GM23338 (cell line): ENCODE data around the gene FETUB. TPM values are rescaled to one million over a fixed set of nuclear protein-coding genes. Genes with fewer than 3 reads are reported as not detected.

ENCODE experiments used
- ATAC-seq: fragments of 200-7000 bp; cut with Tn5 transposase; 3 replicates; pipeline ENCODE4 v1.9.1; 2020
- DNase-seq: peaks from one replicate; pipeline ENCODE4 v3.0.0-alpha.2; 2015; ENCODE audit warnings: low spot score
- H2AFZ ChIP-seq: fragments of 200-600 bp; sonication (generic); 2 replicates; pipeline ENCODE4 v1.8.0; 2016; ENCODE audit warnings: antibody characterized with exemption, mild to moderate bottlenecking, moderate library complexity
- H3F3A ChIP-seq: fragments of 200-600 bp; sonication (generic); replicated peaks from 2 replicates; pipeline ENCODE4 v1.8.0; 2017; ENCODE audit warnings: antibody characterized with exemption, mixed run types, low read depth
- H3K27ac ChIP-seq: fragments of 200-600 bp; sonication (generic); 2 replicates; pipeline ENCODE4 v1.6.1; 2016; ENCODE audit warnings: low read depth
- H3K27me3 ChIP-seq: fragments of 200-600 bp; sonication (generic); 2 replicates; pipeline ENCODE4 v1.8.0; 2016; ENCODE audit warnings: mild to moderate bottlenecking, mixed run types, moderate library complexity; ENCODE audit not compliant: insufficient read depth
- H3K36me3 ChIP-seq: fragments of 200-600 bp; sonication (generic); 2 replicates; pipeline ENCODE4 v1.8.0; 2016; ENCODE audit warnings: mild to moderate bottlenecking; ENCODE audit not compliant: insufficient read depth
- H3K4me1 ChIP-seq: fragments of 200-600 bp; sonication (generic); 2 replicates; pipeline ENCODE4 v1.8.0; 2016; ENCODE audit warnings: mild to moderate bottlenecking, moderate library complexity; ENCODE audit not compliant: insufficient read depth
- H3K4me2 ChIP-seq: fragments of 200-600 bp; sonication (generic); 2 replicates; pipeline ENCODE4 v1.7.1; 2017; ENCODE audit warnings: mixed run types
- H3K4me3 ChIP-seq: fragments of 200-600 bp; sonication (generic); 2 replicates; pipeline ENCODE4 v1.6.1; 2016; ENCODE audit warnings: mixed run types
- H3K79me2 ChIP-seq: fragments of 200-600 bp; sonication (generic); replicated peaks from 2 replicates; pipeline ENCODE4 v1.8.0; 2017; ENCODE audit warnings: mild to moderate bottlenecking; ENCODE audit not compliant: insufficient read depth
- H3K9me2 ChIP-seq: fragments of 200-600 bp; sonication (generic); 2 replicates; pipeline ENCODE4 v1.8.0; 2017; ENCODE audit not compliant: insufficient read depth
- H4K20me1 ChIP-seq: fragments of 200-600 bp; sonication (generic); replicated peaks from 2 replicates; pipeline ENCODE4 v1.8.0; 2017; ENCODE audit warnings: mild to moderate bottlenecking; ENCODE audit not compliant: insufficient read depth
- H3K27ac Mint-ChIP-seq: 2 replicates; pipeline ENCODE4 v1.8.0; 2020; ENCODE audit warnings: inconsistent platforms, mild to moderate bottlenecking, moderate library complexity, mixed read lengths
- H3K27me3 Mint-ChIP-seq: 3 replicates; pipeline ENCODE4 v1.8.0; 2022; ENCODE audit warnings: low read depth, mild to moderate bottlenecking, moderate library complexity, mixed read lengths, inconsistent platforms; ENCODE audit not compliant: insufficient read depth, poor library complexity
- H3K36me3 Mint-ChIP-seq: 3 replicates; pipeline ENCODE4 v1.8.0; 2021; ENCODE audit warnings: low read depth, mild to moderate bottlenecking, inconsistent platforms, moderate library complexity, mixed read lengths
- H3K4me1 Mint-ChIP-seq: 3 replicates; pipeline ENCODE4 v1.8.0; 2020; ENCODE audit warnings: mild to moderate bottlenecking, inconsistent platforms, mixed read lengths
- H3K4me3 Mint-ChIP-seq: 3 replicates; pipeline ENCODE4 v1.8.0; 2021; ENCODE audit warnings: moderate library complexity, mild to moderate bottlenecking, inconsistent platforms, mixed read lengths
- H3K9me3 Mint-ChIP-seq: 3 replicates; pipeline ENCODE4 v1.8.0; 2020; ENCODE audit warnings: moderate library complexity, mild to moderate bottlenecking, inconsistent platforms, mixed read lengths
- CTCF ChIP-seq, 2 experiments: fragments of 200-600 bp in 1 of 2; sonication (generic) in 1 of 2; conservative IDR thresholded peaks; 2 replicates each; pipeline versions ENCODE4 v1.5.1 to v1.6.1; 2016 to 2017; ENCODE audit warnings: antibody characterized with exemption in 2 of 2, low read depth in 2 of 2, mild to moderate bottlenecking in 2 of 2, moderate library complexity in 1 of 2
- ETS1 ChIP-seq: IDR thresholded peaks from 2 replicates; pipeline ENCODE4 v1.6.1; 2016; ENCODE audit warnings: antibody characterized with exemption
- EZH2 ChIP-seq: fragments of 200-600 bp; sonication (generic); IDR thresholded peaks from one replicate; pipeline ENCODE4 v1.8.0; 2017; ENCODE audit warnings: antibody characterized with exemption, mild to moderate bottlenecking, low read depth; ENCODE audit not compliant: unreplicated experiment
- EZH2phosphoT487 ChIP-seq: fragments of 200-600 bp; sonication (generic); IDR thresholded peaks from one replicate; pipeline ENCODE4 v1.8.1; 2018; ENCODE audit warnings: antibody characterized with exemption; ENCODE audit not compliant: unreplicated experiment
- JUNB ChIP-seq: IDR thresholded peaks from one replicate; pipeline ENCODE4 v1.6.1; 2016; ENCODE audit warnings: antibody characterized with exemption; ENCODE audit not compliant: unreplicated experiment
- POLR2AphosphoS5 ChIP-seq: IDR thresholded peaks from 2 replicates; pipeline ENCODE4 v1.6.1; 2016; ENCODE audit warnings: antibody characterized with exemption, low read depth
- polyA plus RNA-seq: library from polyadenylated mRNA; unstranded; fragments of >200 nt; fragmentation: Nextera tagmentation; extraction: Ambion mirVana; gene quantifications from 2 replicates; pipeline ENCODE4 v1.2.1, GENCODE V29; 2016
- total RNA-seq: library from RNA; depleted of rRNA; stranded (reverse); fragments of >200 nt; shearing (Covaris generic); gene quantifications from 2 replicates; pipeline ENCODE4 v1.2.3, GENCODE V29; 2014
- TF ChIP-seq, protein P1 (sequence below): IDR thresholded peaks from one replicate; pipeline ENCODE4 v1.6.1; 2018; ENCODE audit warnings: antibody characterized with exemption; ENCODE audit not compliant: unreplicated experiment
- TF ChIP-seq, protein P2 (sequence below): fragments of 250-450 bp; sonication (Bioruptor Pico); IDR thresholded peaks from 2 replicates; pipeline ENCODE4 v1.5.0; 2020; ENCODE audit warnings: mild to moderate bottlenecking, moderate library complexity

Gene FETUB
- total and polyA plus RNA-seq, 2 experiments from 2014 or later, result 0.26 TPM; not detected in 1

DNA sequence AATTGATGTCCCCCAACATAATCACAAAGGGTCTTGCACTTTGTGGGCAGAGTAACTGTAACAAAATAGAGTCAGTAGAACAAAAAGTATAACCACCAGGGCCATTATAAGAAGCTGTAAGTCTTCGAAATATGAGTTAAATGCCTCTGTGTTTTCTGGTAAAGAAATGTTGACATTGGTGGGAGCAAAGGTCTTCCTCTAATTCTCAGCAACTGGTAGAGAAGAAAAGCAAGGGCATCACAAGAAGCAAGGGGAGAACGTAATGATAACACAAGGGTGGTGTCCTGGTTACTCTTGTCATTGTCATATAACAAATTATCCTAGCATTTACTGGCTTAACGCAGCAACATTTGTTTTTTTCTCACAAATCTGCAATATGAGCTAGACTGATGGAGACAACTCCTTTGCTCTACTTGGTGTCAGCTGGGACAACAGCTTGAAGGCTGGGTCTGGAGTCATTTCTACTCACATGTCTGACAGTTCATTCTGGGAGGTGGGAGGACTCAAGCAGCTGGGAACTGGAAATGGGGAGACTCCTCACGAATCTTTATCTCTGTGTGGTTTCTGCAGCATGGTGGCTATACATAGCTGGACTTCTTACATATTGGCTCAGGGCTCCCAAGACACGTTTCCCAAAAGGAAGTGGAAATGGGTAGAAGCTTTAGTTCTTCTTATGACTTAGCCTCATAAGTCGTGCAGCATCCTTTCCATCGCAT, 49.5 kb upstream of the FETUB start:
- ATAC-seq (no peak), DNase-seq (no peak)
- no peaks in the 10 kb centered on the region for H3K4me1 Mint-ChIP-seq
- no peaks in the 10 kb centered on the region for H3K4me1 ChIP-seq
- H4K20me1 ChIP-seq, result no peaks in the 10 kb centered on the region
- H3K36me3 Mint-ChIP-seq, result peaks cover under 1% of the 10 kb centered on the region; the same call in 1 of the 3 replicates
- H3K9me3 Mint-ChIP-seq, result no peaks in the 10 kb centered on the region
- no peak overlapping the region for H3K27ac ChIP-seq
- no peaks in the 10 kb centered on the region for H3K36me3 ChIP-seq
- no peaks in the 10 kb centered on the region for H3F3A ChIP-seq
- no peaks in the 10 kb centered on the region for H3K27me3 ChIP-seq
- no peak overlapping the region for H3K27ac Mint-ChIP-seq
- no peaks in the 10 kb centered on the region for H3K9me2 ChIP-seq
- H3K4me2 ChIP-seq, result no peak overlapping the region
- no peak overlapping the region for H3K4me3 Mint-ChIP-seq
- H2AFZ ChIP-seq, result no peak overlapping the region
- TF ChIP-seq, protein P1, sequence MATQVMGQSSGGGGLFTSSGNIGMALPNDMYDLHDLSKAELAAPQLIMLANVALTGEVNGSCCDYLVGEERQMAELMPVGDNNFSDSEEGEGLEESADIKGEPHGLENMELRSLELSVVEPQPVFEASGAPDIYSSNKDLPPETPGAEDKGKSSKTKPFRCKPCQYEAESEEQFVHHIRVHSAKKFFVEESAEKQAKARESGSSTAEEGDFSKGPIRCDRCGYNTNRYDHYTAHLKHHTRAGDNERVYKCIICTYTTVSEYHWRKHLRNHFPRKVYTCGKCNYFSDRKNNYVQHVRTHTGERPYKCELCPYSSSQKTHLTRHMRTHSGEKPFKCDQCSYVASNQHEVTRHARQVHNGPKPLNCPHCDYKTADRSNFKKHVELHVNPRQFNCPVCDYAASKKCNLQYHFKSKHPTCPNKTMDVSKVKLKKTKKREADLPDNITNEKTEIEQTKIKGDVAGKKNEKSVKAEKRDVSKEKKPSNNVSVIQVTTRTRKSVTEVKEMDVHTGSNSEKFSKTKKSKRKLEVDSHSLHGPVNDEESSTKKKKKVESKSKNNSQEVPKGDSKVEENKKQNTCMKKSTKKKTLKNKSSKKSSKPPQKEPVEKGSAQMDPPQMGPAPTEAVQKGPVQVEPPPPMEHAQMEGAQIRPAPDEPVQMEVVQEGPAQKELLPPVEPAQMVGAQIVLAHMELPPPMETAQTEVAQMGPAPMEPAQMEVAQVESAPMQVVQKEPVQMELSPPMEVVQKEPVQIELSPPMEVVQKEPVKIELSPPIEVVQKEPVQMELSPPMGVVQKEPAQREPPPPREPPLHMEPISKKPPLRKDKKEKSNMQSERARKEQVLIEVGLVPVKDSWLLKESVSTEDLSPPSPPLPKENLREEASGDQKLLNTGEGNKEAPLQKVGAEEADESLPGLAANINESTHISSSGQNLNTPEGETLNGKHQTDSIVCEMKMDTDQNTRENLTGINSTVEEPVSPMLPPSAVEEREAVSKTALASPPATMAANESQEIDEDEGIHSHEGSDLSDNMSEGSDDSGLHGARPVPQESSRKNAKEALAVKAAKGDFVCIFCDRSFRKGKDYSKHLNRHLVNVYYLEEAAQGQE, result no peak
- no peak for TF ChIP-seq JUNB
- no peak for TF ChIP-seq CTCF (conservative IDR thresholded peaks at IDR 0.05; ENCODE audit: low read depth in 2 of 2)
- TF ChIP-seq EZH2, result no peak
- H3K4me3 ChIP-seq, result no peak overlapping the region
- no peaks in the 10 kb centered on the region for H3K79me2 ChIP-seq
- no peaks in the 10 kb centered on the region for H3K27me3 Mint-ChIP-seq

GRCh38 chr3:186592682-186593081, 47.5 kb upstream of the FETUB start:
- no peaks in the 10 kb centered on the region for H3K79me2 ChIP-seq
- DNase-seq (no peak), ATAC-seq (no peak)
- Mint-ChIP-seq H3K36me3 (no peaks in the 10 kb centered on the region), H3K9me3 (no peaks in the 10 kb centered on the region; the same call in 2 of the 3 replicates), H3K27ac (no peak overlapping the region), H3K4me3 (no peak overlapping the region), H3K27me3 (no peaks in the 10 kb centered on the region), H3K4me1 (peaks cover 6% of the 10 kb centered on the region)
- no peaks in the 10 kb centered on the region for H4K20me1 ChIP-seq
- H3K36me3 ChIP-seq, result no peaks in the 10 kb centered on the region
- H3K4me2 ChIP-seq, result no peak overlapping the region
- no peaks in the 10 kb centered on the region for H3K4me1 ChIP-seq
- H3K27ac ChIP-seq, result no peak overlapping the region
- no peaks in the 10 kb centered on the region for H3F3A ChIP-seq
- no peak overlapping the region for H3K4me3 ChIP-seq
- no peaks in the 10 kb centered on the region for H3K9me2 ChIP-seq
- no peaks in the 10 kb centered on the region for H3K27me3 ChIP-seq
- H2AFZ ChIP-seq, result no peak overlapping the region
- TF ChIP-seq ETS1, result no peak
- TF ChIP-seq, protein P2, sequence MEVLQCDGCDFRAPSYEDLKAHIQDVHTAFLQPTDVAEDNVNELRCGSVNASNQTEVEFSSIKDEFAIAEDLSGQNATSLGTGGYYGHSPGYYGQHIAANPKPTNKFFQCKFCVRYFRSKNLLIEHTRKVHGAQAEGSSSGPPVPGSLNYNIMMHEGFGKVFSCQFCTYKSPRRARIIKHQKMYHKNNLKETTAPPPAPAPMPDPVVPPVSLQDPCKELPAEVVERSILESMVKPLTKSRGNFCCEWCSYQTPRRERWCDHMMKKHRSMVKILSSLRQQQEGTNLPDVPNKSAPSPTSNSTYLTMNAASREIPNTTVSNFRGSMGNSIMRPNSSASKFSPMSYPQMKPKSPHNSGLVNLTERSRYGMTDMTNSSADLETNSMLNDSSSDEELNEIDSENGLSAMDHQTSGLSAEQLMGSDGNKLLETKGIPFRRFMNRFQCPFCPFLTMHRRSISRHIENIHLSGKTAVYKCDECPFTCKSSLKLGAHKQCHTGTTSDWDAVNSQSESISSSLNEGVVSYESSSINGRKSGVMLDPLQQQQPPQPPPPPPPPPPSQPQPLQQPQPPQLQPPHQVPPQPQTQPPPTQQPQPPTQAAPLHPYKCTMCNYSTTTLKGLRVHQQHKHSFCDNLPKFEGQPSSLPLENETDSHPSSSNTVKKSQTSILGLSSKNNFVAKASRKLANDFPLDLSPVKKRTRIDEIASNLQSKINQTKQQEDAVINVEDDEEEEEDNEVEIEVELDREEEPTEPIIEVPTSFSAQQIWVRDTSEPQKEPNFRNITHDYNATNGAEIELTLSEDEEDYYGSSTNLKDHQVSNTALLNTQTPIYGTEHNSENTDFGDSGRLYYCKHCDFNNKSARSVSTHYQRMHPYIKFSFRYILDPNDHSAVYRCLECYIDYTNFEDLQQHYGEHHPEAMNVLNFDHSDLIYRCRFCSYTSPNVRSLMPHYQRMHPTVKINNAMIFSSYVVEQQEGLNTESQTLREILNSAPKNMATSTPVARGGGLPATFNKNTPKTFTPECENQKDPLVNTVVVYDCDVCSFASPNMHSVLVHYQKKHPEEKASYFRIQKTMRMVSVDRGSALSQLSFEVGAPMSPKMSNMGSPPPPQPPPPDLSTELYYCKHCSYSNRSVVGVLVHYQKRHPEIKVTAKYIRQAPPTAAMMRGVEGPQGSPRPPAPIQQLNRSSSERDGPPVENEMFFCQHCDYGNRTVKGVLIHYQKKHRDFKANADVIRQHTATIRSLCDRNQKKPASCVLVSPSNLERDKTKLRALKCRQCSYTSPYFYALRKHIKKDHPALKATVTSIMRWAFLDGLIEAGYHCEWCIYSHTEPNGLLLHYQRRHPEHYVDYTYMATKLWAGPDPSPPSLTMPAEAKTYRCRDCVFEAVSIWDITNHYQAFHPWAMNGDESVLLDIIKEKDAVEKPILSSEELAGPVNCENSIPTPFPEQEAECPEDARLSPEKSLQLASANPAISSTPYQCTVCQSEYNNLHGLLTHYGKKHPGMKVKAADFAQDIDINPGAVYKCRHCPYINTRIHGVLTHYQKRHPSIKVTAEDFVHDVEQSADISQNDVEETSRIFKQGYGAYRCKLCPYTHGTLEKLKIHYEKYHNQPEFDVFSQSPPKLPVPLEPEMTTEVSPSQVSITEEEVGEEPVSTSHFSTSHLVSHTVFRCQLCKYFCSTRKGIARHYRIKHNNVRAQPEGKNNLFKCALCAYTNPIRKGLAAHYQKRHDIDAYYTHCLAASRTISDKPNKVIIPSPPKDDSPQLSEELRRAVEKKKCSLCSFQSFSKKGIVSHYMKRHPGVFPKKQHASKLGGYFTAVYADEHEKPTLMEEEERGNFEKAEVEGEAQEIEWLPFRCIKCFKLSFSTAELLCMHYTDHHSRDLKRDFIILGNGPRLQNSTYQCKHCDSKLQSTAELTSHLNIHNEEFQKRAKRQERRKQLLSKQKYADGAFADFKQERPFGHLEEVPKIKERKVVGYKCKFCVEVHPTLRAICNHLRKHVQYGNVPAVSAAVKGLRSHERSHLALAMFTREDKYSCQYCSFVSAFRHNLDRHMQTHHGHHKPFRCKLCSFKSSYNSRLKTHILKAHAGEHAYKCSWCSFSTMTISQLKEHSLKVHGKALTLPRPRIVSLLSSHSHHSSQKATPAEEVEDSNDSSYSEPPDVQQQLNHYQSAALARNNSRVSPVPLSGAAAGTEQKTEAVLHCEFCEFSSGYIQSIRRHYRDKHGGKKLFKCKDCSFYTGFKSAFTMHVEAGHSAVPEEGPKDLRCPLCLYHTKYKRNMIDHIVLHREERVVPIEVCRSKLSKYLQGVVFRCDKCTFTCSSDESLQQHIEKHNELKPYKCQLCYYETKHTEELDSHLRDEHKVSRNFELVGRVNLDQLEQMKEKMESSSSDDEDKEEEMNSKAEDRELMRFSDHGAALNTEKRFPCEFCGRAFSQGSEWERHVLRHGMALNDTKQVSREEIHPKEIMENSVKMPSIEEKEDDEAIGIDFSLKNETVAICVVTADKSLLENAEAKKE (CRISPR knock-in tag), result no peak
- TF ChIP-seq EZH2phosphoT487, result no peak
- TF ChIP-seq JUNB, result no peak
- no peak for TF ChIP-seq POLR2AphosphoS5
